GM19099 (cell line): ENCODE data around the gene MTG1.

Experiments used
- POLR2A ChIP-seq: IDR thresholded peaks from 3 replicates; pipeline ENCODE4 v1.6.1; 2011; ENCODE audit warnings: low read depth; ENCODE audit not compliant: insufficient read length; ENCODE audit errors: extremely low read depth

MTG1 gene

GRCh38 chr10:133366751-133367150, 27.2 kb upstream of the MTG1 start:
- TF ChIP-seq POLR2A, result no peak

DNA sequence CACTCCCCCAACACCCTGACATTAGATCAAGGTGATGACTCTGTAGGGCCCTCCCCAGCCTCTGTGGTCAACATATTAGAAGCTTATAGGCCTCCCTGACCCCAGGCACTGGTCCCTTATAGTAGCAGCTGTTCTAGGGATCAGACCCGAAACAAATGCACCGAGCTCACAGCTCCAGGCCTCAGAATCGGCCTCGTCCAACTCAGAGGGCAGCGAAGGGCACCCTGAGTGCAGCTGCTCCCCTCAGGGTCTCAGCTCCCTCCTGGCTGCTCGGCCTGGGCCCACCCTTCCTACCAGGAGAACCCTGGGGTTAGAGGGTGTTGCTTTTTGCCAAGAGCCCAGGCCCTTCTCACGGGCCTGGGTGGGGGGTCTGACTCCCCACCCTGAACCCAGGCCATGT, 25.8 kb upstream of the MTG1 start:
- TF ChIP-seq POLR2A, result no peak

- TF ChIP-seq POLR2A, result no peak
Observed at GRCh38 chr10:133370030-133370786, 23.7 kb upstream of the MTG1 start.

DNA sequence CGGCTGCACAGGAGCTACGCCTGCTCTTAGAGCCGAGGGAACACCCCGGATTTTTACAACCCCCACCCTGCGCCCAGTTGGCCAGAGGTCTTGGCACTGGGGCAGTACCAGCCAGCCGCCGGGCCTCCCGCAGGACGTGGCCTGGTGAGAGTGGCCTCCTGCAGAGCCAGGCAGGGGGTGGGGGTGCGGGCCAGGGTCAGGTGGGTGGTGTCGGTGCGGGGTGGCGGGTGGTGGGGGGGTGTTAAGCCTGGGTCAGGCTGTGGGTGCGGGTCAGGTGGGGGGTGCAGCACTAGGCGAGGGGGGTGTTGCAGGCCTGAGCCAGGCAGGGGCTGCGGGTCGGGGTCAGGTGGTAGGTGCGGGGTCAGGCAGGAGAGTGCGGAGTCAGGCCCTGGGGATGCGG, 21.4 kb upstream of the MTG1 start:
- TF ChIP-seq POLR2A, result no peak

DNA sequence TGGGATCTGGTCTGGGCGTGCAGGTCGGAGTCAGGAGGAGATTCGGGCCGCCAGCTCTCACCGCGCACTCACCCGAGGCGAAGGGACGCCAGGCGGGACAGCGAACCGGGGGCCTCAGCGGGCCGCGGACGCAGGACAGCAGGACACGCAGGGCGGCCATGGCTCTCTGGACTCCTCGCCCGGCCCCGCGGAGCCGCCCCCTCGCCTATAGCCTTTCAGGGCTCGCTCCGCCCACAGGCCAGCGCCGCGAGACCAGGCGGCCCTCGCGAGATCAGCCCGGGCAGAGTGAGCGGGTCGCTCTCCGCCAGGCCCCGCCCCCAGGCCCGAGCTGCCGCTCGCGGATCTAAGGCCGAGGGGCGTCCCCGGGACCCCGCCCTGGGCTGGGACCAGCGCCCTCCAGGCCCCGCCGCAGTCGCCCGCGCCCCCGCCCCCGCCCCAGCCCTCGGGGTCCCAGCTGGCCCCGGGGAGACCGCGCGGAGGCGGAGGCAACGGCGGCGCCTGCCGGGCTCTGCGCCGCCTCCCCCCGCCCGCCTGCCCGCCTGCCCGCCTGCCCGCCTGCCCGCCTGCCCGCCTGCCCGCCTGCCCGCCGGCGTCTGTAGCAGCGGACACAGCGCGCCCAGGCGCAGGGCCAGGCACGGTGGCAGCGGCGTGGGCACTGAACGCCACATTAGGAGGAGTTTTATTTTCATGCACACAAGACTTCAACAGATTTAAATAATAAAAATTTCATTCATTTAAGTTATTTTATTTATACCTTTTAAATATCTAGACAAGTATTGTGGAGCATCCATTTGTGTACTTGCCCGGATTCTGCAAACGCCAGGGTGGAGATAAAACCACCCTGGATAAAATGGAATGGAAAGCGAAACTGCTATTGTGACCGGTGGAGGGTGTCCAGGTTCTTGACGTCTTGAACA, 20.5 kb upstream of the MTG1 start, which contains the start of gene ECHS1:
Gene ECHS1 (minus strand): TSS at position 181 of the 917 bp plus-strand sequence. CDS start 21 bp downstream, at position 160.
- peak; percentile 89 for TF ChIP-seq POLR2A

DNA sequence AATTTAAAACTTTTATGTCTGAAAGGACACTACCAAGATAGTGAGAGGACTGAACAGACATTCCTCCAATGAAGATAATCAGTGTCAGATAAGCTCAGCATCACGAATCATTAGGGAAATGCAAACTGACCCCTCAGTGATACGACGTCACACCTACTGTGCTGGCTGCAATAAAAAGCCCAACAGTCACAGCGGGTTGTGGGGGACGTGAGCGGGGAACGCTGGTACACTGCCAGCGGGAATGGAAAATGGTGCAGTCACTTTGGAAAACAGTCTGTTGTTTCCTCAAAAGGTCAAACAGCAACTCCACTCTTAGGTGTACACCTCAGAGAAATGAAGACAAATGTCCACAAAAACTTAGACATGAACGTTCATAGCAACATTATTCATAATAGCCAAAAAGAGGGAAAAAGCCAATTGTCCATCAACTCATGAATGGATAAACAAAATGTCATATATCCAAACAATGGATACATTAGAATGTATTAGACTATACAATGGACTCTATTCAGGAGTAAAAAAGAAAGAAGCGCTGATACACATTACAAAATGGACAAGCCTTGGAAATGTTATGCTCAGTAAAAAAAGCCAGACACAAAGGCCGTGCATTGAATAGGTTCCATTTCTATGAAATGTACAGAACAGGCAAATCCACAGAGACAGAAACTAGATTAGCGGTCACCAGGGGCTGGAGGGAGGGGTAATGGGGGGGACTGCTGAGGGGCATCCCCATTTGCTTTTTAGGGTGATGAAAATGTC, 18.4 kb upstream of the MTG1 start:
- TF ChIP-seq POLR2A, result no peak

DNA sequence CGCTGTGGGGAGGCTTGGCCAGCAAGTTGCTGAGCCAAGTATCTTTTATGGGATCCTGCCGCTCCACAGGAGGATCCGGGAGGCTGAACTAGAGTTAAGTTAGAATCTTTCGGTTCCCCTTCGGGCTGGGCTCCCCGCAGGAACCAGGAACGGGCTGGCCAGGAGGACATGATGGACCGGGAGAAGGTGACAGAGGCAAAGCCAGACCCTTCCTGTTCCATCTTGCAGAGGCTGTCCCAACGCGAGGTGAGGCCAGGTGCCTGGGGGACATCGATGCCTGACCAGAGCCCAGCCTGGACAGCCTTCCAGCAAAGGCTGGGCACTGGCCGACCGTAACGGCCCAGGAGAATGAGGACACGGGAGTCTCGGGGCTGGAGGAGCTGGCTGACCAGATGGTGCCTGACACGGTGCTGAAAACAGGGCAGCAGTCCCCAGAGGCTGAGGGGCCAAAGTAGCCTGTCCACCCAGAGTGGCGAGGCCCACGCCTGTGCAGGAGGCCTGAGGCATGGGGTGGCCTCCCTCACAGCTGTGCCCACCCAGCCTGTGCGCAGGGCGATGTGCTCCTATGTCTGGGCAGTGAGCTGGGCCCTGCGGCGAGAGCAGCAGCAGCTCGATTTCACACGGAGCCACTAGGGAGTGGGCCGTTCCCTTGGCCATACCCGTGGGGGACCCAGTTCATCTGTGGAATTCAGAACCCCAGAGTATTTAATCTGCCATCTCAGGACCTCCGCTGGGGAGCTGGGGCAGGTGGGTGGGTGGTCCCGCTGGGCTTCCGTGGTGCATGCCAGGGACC, 16.7 kb upstream of the MTG1 start:
- TF ChIP-seq POLR2A, result no peak

GRCh38 chr10:133377818-133378250, 16.1 kb upstream of the MTG1 start:
- TF ChIP-seq POLR2A, result no peak

GRCh38 chr10:133378251-133379096, 15.5 kb upstream of the MTG1 start:
- TF ChIP-seq POLR2A, result no peak

- peak; percentile 71 for TF ChIP-seq POLR2A
Observed at GRCh38 chr10:133379152-133379800, 14.7 kb upstream of the MTG1 start, which contains the start of gene PAOX. PAOX (plus strand) TSS chr10:133379262; CDS start chr10:133379317, 55 bp downstream.

DNA sequence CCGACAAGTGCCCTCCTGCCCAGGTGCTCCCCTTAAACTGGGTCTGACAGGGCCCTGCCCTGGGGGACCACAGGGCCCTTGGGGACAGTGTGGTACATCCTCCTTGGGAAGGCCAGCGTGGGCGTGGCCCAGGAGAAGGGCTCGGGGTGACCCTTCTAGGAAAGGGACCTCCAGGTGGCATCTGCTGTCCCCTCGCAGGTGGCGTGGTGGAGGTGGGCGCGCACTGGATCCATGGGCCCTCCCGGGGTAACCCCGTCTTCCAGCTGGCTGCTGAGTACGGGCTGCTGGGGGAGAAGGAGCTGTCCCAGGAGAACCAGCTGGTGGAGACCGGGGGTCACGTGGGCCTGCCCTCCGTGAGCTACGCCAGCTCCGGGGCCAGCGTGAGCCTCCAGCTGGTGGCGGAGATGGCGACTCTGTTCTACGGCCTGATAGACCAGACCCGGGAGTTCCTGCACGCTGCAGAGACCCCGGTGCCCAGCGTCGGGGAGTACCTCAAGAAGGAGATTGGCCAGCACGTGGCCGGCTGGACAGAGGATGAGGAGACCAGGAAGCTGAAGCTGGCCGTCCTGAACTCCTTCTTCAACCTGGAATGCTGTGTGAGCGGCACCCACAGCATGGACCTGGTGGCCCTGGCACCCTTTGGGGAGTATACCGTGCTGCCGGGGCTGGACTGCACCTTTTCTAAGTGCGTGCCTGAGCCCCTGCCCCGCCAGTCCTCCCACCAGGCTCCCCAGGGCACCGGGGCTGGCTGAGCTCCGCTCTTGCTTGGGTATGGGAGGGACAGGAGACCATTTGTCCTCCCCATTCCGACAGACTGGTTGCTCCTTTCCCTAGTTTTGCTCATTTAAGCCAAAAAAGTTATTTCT, 13.9 kb upstream of the MTG1 start:
- TF ChIP-seq POLR2A, result no peak

GRCh38 chr10:133381036-133381435, 12.9 kb upstream of the MTG1 start:
- no peak for TF ChIP-seq POLR2A

DNA sequence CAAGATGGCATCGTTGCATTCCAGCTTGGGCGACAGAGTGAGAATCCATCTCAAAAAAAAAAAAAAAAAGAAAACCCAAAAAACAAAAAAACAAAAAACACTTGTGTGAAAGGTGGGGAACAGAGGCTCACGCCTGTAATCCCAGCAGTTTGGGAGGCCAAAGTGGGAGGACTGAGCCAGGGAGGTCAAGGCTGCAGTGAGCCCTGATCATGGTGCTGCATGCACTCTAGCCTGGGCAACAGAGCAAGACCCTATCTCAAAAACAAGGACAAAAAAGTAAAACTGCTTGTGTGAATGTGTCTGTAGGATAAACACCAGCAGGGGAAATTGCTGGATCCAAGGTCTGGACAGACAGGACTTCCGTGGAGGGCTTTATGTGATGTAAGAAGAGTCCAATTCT, 10.4 kb upstream of the MTG1 start:
- no peak for TF ChIP-seq POLR2A
